ENCODE results near the gene HCRTR1.

DNA sequence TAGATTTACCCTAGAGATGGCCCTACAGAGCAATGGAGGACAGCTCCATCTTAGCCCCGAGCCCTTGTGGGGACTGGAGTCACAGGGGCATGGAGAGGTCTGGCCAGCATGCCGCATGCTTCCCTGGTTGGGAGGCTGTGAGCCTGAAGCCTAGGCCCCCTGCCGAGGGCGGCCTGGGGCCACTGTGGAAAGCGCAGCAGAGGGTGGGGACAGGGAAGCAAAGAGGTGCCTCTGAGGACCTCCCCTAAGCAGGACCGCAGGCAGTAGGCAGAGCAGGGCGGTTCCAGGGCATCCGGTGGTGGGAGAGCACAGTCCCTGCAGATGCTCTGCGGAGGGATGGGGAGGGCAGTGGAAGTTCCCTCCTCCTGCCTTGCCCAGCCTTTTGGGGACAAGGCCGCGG, 53.7 kb downstream of the HCRTR1 start:
- TF ChIP-seq, protein P1, sequence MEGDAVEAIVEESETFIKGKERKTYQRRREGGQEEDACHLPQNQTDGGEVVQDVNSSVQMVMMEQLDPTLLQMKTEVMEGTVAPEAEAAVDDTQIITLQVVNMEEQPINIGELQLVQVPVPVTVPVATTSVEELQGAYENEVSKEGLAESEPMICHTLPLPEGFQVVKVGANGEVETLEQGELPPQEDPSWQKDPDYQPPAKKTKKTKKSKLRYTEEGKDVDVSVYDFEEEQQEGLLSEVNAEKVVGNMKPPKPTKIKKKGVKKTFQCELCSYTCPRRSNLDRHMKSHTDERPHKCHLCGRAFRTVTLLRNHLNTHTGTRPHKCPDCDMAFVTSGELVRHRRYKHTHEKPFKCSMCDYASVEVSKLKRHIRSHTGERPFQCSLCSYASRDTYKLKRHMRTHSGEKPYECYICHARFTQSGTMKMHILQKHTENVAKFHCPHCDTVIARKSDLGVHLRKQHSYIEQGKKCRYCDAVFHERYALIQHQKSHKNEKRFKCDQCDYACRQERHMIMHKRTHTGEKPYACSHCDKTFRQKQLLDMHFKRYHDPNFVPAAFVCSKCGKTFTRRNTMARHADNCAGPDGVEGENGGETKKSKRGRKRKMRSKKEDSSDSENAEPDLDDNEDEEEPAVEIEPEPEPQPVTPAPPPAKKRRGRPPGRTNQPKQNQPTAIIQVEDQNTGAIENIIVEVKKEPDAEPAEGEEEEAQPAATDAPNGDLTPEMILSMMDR (IDR thresholded peaks at IDR 0.05): no peak
- no peak for TF ChIP-seq POLR2A (IDR thresholded peaks at IDR 0.05)

Measured in body of pancreas (tissue), 4 donors.